HG03442 (cell line): Measurements from ENCODE around the gene EVL.

Experiments
- ATAC-seq: cut with Tn5 transposase; IDR thresholded peaks from one replicate; pipeline ENCODE4 v1.9.1; 2021; ENCODE audit warnings: mild to moderate bottlenecking, moderate library complexity; ENCODE audit not compliant: unreplicated experiment

The EVL gene

GRCh38 chr14:100064335-100065092 is 708 bp upstream of the EVL start:
- peak; percentile 8 for ATAC-seq

GRCh38 chr14:100065942-100066574 is 836 bp downstream of the EVL start:
- peak; percentile 28 for ATAC-seq

- no peak for ATAC-seq
These were observed 1.7 kb downstream of the EVL start for GRCh38 chr14:100066962-100067361.

- ATAC-seq = no peak
These were observed 2.3 kb downstream of the EVL start for GRCh38 chr14:100067481-100067880.

- ATAC-seq = peak; percentile 32
These were observed 3.0 kb downstream of the EVL start for GRCh38 chr14:100067971-100068959.

GRCh38 chr14:100069161-100069800 is 4.1 kb downstream of the EVL start:
- no peak for ATAC-seq

GRCh38 chr14:100070310-100070709 is 5.1 kb downstream of the EVL start:
- no peak for ATAC-seq

GRCh38 chr14:100071545-100071944 is 6.3 kb downstream of the EVL start:
- no peak for ATAC-seq

- no peak for ATAC-seq
These were observed 7.6 kb downstream of the EVL start for GRCh38 chr14:100072783-100073346.

- no peak for ATAC-seq
These were observed 8.6 kb downstream of the EVL start for GRCh38 chr14:100073576-100074430.

GRCh38 chr14:100074431-100075100 is 9.3 kb downstream of the EVL start:
- no peak for ATAC-seq

GRCh38 chr14:100075681-100076080 is 10.5 kb downstream of the EVL start:
- ATAC-seq = no peak

- peak; percentile 32 for ATAC-seq
These were observed 10.9 kb downstream of the EVL start for GRCh38 chr14:100076133-100076532.

- no peak for ATAC-seq
These were observed 11.4 kb downstream of the EVL start for GRCh38 chr14:100076606-100077005.

- no peak for ATAC-seq
These were observed 12.2 kb downstream of the EVL start for GRCh38 chr14:100077441-100077840.

GRCh38 chr14:100078216-100078803 is 13.1 kb downstream of the EVL start:
- no peak for ATAC-seq

GRCh38 chr14:100078997-100079725 is 13.9 kb downstream of the EVL start:
- peak; percentile 66 for ATAC-seq

- no peak for ATAC-seq
These were observed 14.4 kb downstream of the EVL start for GRCh38 chr14:100079726-100080005.
